Stimulated activated CD4-positive, alpha-beta T cell treated with anti-CD3 and anti-CD28 coated beads, Interleukin-15, amount 100 ng/mL, for 24 hours (primary cell): ENCODE measurements around the gene NIPAL4.
"Not testable (repeated sequence)": the region's sequence is repeated elsewhere in the genome, so short reads cannot be mapped to it uniquely, and the experiment has no call there.

ENCODE experiments used
- DNase-seq: peaks from one replicate; pipeline ENCODE4 v3.0.0-alpha.2; 2020

NIPAL4 gene

GRCh38 chr5:157459715-157460599, at the start of gene NIPAL4:
TSS of gene NIPAL4 (plus strand) at chr5:157460213. CDS start at chr5:157460321, 108 bp downstream.
- peak; percentile 68 for DNase-seq

- no peak for DNase-seq
These were observed 44.2 kb upstream of the NIPAL4 start for GRCh38 chr5:157415838-157416237.

DNA sequence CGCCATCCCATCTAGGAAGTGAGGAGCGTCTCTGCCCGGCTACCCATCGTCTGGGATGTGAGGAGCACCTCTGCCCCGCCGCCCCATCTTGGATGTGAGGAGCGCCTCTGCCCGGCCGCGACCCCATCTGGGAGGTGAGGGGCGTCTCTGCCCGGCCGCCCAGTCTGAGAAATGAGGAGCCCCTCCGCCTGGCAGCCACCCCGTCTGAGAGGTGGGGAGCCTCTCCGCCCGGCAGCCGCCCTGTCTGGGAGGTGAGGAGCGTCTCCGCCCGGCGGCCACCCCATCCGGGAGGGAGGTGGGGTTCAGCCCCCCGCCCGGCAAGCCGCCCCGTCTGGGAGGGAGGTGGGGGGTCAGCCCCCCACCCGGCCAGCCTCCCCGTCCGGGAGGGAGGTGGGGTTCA, 40.5 kb upstream of the NIPAL4 start:
- not testable (repeated sequence) for DNase-seq

DNA sequence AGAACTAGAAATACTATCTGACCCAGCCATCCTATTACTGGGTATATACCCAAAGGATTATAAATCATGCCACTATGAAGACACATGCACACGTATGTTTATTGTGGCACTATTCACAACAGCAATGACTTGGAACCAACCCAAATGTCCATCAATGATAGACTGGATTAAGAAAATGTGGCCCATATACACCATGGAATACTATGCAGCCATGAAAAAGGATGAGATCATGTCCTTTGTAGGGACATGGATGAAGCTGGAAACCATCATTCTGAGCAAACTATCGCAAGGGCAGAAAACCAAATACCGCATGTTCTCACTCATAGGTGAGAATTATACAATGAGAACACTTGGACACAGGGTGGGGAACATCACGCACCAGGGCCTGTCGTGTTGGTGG, 30.1 kb upstream of the NIPAL4 start:
- not testable (repeated sequence) for DNase-seq

- peak; percentile 27 for DNase-seq
These were observed 28.3 kb upstream of the NIPAL4 start for GRCh38 chr5:157431544-157432200.

DNA sequence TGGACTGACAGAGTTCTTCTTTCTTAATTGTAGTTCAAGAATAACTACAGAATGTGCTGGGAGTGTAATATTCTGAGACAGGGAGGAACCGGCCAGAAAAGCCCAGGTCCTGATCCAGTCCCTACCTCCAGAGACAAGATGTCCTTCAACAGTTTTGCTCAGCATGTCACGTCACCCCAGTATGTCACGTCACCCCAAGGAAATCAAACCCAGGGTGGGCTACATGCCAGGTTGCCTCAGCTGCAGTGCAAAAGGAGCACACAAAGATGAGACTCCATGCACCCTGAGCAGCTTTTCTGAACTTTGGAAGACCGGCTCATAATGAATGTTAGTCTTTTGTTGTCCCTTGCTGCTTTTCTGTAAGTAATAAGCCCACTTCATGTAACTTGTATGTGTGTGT, 25.9 kb upstream of the NIPAL4 start:
- DNase-seq = no peak

GRCh38 chr5:157443041-157443549, 16.9 kb upstream of the NIPAL4 start:
- DNase-seq = no peak

GRCh38 chr5:157444224-157444623, 15.8 kb upstream of the NIPAL4 start:
- no peak for DNase-seq

- no peak for DNase-seq
These were observed 14.1 kb upstream of the NIPAL4 start for GRCh38 chr5:157445745-157446411.

DNA sequence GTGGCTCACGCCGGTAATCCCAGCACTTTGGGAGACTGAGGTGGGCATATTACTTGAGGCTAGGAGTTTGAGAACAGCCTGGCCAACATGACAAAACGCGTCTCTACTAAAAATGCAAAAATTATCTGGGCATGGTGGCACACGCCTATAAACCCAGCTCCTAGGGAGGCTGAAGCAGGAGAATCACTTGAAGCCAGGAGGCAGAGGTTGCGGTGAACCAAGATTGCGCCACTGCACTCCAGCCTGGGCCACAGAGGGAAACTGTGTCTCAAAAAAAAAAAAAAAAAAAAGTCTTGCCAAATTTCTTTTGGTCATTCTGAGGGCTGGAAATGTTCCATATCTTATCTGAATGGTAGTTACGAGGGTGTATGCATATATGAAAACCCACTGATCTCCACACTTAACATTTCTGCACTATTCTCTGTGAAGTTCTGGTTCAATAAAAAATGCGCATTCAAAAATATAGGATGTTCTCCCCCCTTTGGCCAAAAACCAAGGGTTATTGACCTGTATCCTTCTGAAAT, 13.5 kb upstream of the NIPAL4 start:
- no peak for DNase-seq

GRCh38 chr5:157447201-157447637, 12.8 kb upstream of the NIPAL4 start:
- no peak for DNase-seq

- DNase-seq = no peak
These were observed 10.8 kb upstream of the NIPAL4 start for GRCh38 chr5:157449011-157449723.

GRCh38 chr5:157450024-157450423, 10.0 kb upstream of the NIPAL4 start:
- DNase-seq = no peak

DNA sequence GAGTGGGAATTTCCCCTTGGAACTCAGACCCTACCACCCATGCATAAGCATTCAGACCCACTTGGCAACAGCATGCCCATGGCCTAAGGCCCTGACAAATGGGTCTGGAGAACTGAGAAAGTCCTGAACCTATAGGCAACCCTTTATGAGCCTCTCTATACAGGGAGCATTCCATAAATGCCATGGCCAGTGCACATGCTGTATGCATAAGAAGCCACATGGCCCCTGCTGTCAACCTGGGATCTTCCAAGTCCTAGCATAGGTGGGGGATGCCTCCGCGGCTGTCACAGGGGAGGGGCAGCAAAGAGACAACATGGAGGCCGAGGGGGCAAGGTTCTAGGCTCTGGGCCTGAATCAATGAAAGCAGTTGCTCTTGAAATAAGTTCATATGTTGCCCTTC, 8.2 kb upstream of the NIPAL4 start:
- DNase-seq = no peak

DNA sequence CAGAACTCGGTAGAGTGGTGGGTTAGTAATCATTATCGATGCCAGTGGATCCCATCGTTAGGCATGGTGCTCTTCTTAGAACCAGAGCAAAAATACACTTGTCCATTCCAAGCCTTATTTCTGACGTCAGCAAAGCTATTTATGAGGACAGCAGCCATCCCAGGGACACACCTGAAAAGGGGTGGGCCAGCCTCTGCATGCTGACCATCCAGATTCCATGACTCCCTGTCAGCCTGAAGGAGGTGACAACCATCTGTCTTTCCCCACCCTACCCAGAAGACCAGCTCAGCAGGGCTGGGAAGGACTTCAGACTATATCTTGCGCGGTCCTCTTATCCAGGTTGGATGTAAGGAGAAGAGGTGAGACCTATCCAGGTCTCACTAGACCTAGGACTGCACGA, 5.7 kb upstream of the NIPAL4 start:
- DNase-seq = no peak

GRCh38 chr5:157455057-157455456, 5.0 kb upstream of the NIPAL4 start:
- no peak for DNase-seq

DNA sequence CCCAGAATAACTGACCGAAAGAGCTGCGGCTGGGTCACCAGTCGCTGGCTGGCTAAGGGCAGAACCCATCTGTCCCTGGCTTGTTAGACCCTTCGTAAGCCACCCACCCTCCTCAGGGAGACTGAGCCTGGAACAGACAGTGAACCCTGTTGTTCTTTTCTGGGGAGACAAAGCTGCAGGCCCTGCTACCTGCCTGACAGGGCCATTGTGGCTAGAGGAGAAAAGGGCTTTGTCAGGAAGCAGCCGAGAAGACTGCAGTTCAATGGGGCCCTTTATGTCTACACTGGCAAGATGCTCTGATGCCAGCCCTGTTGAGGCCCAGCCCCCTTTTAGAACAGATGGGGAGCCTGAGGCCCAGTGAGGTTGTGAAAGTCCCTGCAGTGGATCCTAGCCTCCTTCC, 3.7 kb upstream of the NIPAL4 start:
- DNase-seq = no peak

- DNase-seq = no peak
These were observed 2.6 kb upstream of the NIPAL4 start for GRCh38 chr5:157457391-157457790.

DNA sequence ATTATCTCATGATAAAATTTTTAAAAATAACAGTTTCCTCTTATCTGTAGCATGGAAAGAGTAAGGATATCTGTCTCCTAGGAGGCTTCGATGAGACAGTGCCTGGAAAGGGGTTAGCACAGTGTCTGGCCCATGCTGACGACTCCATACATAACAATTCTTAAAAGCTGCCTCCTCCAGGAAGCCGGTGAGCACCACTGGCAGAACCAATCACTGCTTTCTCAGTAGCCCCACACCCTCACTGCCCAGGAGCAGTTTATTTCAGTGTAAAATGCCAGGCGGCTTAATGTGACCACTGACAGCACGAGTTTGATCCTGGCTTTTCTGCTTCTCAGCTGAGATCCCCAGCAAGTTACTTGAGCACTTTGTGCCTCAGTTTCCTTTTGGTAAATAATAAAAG, 1.2 kb upstream of the NIPAL4 start:
- DNase-seq = no peak

GRCh38 chr5:157460921-157461792, 1.1 kb downstream of the NIPAL4 start:
- no peak for DNase-seq

DNA sequence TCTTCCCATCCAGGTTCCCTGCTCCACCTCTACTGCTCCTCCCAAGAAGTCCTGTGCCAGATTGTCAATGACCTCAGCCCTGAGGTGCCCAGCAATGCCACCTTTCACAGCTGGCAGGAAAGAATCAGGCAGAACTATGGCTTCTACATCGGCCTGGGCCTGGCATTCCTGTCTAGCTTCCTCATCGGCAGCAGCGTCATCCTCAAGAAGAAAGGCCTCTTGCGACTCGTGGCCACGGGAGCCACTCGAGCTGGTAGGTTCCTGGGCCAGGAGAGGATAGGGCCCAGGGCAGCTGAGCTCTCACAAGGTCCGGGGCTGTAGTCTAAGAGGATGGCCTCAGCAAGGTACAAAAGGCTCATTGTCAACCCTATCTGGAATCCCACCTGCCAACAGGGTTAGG, 3.1 kb downstream of the NIPAL4 start:
- DNase-seq = no peak
